Measurements from ENCODE around the gene ZDHHC19. TPM values are rescaled to one million over a fixed set of nuclear protein-coding genes. Genes with fewer than 3 reads are reported as not detected.

The ZDHHC19 gene
- total and polyA plus RNA-seq, 2 experiments from 2014 or later = 1.3 to 15.7 TPM

- Histone ChIP-seq H3K27me3 (ENCODE audit: insufficient read depth) (no peaks in the 10 kb centered on the region), H3K27ac (ENCODE audit: low read depth) (no peak overlapping the region), H3K4me1 (ENCODE audit: insufficient read depth) (no peaks in the 10 kb centered on the region; the same call in 1 of the 2 replicates), H3K4me2 (no peak overlapping the region), H4K20me1 (replicated peaks; ENCODE audit: insufficient read depth) (no peaks in the 10 kb centered on the region), H3K36me3 (ENCODE audit: insufficient read depth) (no peaks in the 10 kb centered on the region), H3K79me2 (replicated peaks; ENCODE audit: insufficient read depth) (no peaks in the 10 kb centered on the region), H3K4me3 (no peak overlapping the region), H3F3A (replicated peaks; ENCODE audit: low read depth) (0 out of 2 replicates have a peak, but pooled peaks cover 3% of the 10 kb centered on the region), H2AFZ (no peak overlapping the region), H3K9me2 (ENCODE audit: insufficient read depth) (no peaks in the 10 kb centered on the region)
- no peak for DNase-seq (ENCODE audit: low spot score)
- TF ChIP-seq REST (IDR thresholded peaks at IDR 0.05; ENCODE audit: unreplicated experiment) (no peak), CREB1 (CRISPR knock-in tag; IDR thresholded peaks at IDR 0.05; ENCODE audit: low read depth) (no peak), ZNF331 (CRISPR knock-in tag; IDR thresholded peaks at IDR 0.05; ENCODE audit: low read depth) (no peak)
- H3K4me1 Mint-ChIP-seq = peaks cover 16% of the 10 kb centered on the region; the same call in 2 of the 3 replicates
- H3K36me3 Mint-ChIP-seq (ENCODE audit: low read depth) = no peaks in the 10 kb centered on the region
- ATAC-seq = no peak
- no peaks in the 10 kb centered on the region; the same call in 2 of the 3 replicates for H3K9me3 Mint-ChIP-seq
- peaks cover 6% of the 10 kb centered on the region for H3K27me3 Mint-ChIP-seq (ENCODE audit: insufficient read depth, low read depth, poor library complexity)
- no peak overlapping the region for H3K4me3 Mint-ChIP-seq
- no peak overlapping the region for H3K27ac Mint-ChIP-seq
These were observed 17.3 kb downstream of the ZDHHC19 start for GRCh38 chr3:196193736-196194541.

- no peak overlapping the region for H3K4me3 Mint-ChIP-seq
- H3K9me3 Mint-ChIP-seq = no peaks in the 10 kb centered on the region; the same call in 2 of the 3 replicates
- 0 out of 2 replicates have a peak, but pooled peaks cover 3% of the 10 kb centered on the region for H3F3A ChIP-seq (replicated peaks; ENCODE audit: low read depth)
- H3K4me1 Mint-ChIP-seq = peaks cover 16% of the 10 kb centered on the region; the same call in 2 of the 3 replicates
- no peaks in the 10 kb centered on the region for H3K27me3 ChIP-seq (ENCODE audit: insufficient read depth)
- no peak overlapping the region for H3K4me2 ChIP-seq
- no peak overlapping the region for H3K27ac ChIP-seq (ENCODE audit: low read depth)
- H4K20me1 ChIP-seq (replicated peaks; ENCODE audit: insufficient read depth) = no peaks in the 10 kb centered on the region
- no peak overlapping the region for H2AFZ ChIP-seq
- H3K36me3 Mint-ChIP-seq (ENCODE audit: low read depth) = no peaks in the 10 kb centered on the region
- no peak for ATAC-seq
- H3K79me2 ChIP-seq (replicated peaks; ENCODE audit: insufficient read depth) = no peaks in the 10 kb centered on the region
- H3K27me3 Mint-ChIP-seq (ENCODE audit: insufficient read depth, low read depth, poor library complexity) = peaks cover 6% of the 10 kb centered on the region
- H3K27ac Mint-ChIP-seq = no peak overlapping the region
- H3K4me3 ChIP-seq = no peak overlapping the region
- no peaks in the 10 kb centered on the region for H3K36me3 ChIP-seq (ENCODE audit: insufficient read depth)
- H3K4me1 ChIP-seq (ENCODE audit: insufficient read depth) = no peaks in the 10 kb centered on the region; the same call in 1 of the 2 replicates
- no peaks in the 10 kb centered on the region for H3K9me2 ChIP-seq (ENCODE audit: insufficient read depth)
- no peak for DNase-seq (ENCODE audit: low spot score)
- TF ChIP-seq EZH2 (IDR thresholded peaks at IDR 0.05; ENCODE audit: low read depth, unreplicated experiment) = no peak
- TF ChIP-seq ZNF114 (CRISPR knock-in tag; IDR thresholded peaks at IDR 0.05) = no peak
- TF ChIP-seq CREB1 (CRISPR knock-in tag; IDR thresholded peaks at IDR 0.05; ENCODE audit: low read depth) = no peak
- TF ChIP-seq JUNB (IDR thresholded peaks at IDR 0.05; ENCODE audit: unreplicated experiment) = no peak
- TF ChIP-seq EZH2phosphoT487 (IDR thresholded peaks at IDR 0.05; ENCODE audit: unreplicated experiment) = no peak
- TF ChIP-seq ZNF462 (CRISPR knock-in tag; IDR thresholded peaks at IDR 0.05) = no peak
- no peak for TF ChIP-seq STAT1 (IDR thresholded peaks at IDR 0.05; ENCODE audit: unreplicated experiment)
- no peak for TF ChIP-seq ZNF331 (CRISPR knock-in tag; IDR thresholded peaks at IDR 0.05; ENCODE audit: low read depth)
- no peak for TF ChIP-seq POLR2AphosphoS5 (IDR thresholded peaks at IDR 0.05; ENCODE audit: low read depth)
These were observed 18.0 kb downstream of the ZDHHC19 start for GRCh38 chr3:196193133-196193735.
